HFF-Myc (cell line): ENCODE measurements around the gene ANKDD1A.

Source experiments
- DNase-seq: peaks from one replicate; pipeline ENCODE4 v3.0.0-alpha.2; 2011; ENCODE audit warnings: low read depth; ENCODE audit errors: extremely low read depth
- H3K4me3 ChIP-seq: replicated peaks from 2 replicates; pipeline ENCODE4 v1.5.1; 2011; ENCODE audit warnings: low read depth, mild to moderate bottlenecking, control low read depth, low read length
- TF ChIP-seq, protein P1 (sequence below): IDR thresholded peaks from 2 replicates; pipeline ENCODE4 v1.5.1; 2012; ENCODE audit warnings: mild to moderate bottlenecking, low read depth, low read length, control low read depth; ENCODE audit errors: missing control alignments

Gene ANKDD1A

DNA sequence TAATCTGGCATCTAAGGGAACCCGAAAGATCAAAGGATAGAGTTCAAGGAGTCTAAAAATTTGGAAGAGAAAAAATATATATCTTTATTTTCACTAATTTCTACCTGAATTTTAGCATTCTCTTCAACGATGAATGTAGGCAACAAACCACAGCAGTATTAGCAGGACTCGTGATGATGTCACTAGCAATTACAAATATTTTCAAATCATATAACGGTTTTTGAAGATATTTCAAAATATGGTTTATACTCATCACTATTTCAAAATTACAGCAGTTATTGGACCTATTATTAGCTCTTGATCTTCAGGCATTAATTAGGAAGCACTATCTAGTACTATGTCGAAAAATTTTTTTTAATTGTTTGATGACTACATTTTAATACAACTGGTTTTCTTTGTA is 27.0 kb upstream of the ANKDD1A start:
- no peak overlapping the region for H3K4me3 ChIP-seq
- DNase-seq = no peak
- TF ChIP-seq, protein P1, sequence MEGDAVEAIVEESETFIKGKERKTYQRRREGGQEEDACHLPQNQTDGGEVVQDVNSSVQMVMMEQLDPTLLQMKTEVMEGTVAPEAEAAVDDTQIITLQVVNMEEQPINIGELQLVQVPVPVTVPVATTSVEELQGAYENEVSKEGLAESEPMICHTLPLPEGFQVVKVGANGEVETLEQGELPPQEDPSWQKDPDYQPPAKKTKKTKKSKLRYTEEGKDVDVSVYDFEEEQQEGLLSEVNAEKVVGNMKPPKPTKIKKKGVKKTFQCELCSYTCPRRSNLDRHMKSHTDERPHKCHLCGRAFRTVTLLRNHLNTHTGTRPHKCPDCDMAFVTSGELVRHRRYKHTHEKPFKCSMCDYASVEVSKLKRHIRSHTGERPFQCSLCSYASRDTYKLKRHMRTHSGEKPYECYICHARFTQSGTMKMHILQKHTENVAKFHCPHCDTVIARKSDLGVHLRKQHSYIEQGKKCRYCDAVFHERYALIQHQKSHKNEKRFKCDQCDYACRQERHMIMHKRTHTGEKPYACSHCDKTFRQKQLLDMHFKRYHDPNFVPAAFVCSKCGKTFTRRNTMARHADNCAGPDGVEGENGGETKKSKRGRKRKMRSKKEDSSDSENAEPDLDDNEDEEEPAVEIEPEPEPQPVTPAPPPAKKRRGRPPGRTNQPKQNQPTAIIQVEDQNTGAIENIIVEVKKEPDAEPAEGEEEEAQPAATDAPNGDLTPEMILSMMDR = no peak

DNA sequence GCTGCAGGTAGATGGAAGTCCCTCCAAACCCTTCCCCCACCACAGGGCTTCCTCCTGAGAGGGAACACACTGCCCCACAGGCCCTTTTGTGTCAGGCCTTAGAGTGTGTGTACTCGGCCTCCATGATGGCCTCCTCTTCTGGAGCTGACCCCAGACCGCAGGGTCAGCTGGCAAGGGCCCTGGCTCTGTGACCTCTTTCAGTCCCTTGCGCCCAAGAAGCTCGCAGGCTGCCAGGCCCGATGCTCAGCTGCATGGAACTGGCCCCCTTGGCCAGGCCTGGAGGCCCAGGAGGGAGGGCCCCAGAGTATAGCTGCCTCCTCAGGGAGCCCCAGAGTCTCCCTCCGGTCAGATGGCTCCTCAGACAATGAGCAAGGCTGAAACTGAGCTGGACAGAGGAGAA is 23.4 kb upstream of the ANKDD1A start:
- H3K4me3 ChIP-seq = no peak overlapping the region
- DNase-seq = no peak
- TF ChIP-seq, protein P1 = no peak

DNA sequence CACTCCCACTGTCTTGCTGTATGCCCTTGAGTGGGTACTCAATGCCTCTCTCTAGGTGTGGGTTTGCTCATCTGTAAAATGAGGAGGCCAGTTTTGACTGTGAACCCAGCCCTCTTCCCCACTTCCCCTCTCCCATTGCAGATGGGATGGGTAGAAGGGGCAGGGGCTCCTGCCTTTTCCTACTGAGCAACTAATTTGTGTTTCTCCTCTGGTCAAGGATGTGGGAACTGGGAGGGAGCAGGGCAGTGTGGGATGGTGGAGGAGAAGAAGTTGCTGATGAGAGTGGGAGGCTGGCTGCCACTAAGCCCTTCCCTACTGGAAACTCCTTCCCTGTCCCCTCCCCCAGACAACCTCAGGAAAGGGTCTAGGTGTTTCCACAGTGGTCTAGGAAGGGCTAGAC is 20.1 kb upstream of the ANKDD1A start:
- TF ChIP-seq, protein P1 = no peak
- H3K4me3 ChIP-seq = no peak overlapping the region
- no peak for DNase-seq

DNA sequence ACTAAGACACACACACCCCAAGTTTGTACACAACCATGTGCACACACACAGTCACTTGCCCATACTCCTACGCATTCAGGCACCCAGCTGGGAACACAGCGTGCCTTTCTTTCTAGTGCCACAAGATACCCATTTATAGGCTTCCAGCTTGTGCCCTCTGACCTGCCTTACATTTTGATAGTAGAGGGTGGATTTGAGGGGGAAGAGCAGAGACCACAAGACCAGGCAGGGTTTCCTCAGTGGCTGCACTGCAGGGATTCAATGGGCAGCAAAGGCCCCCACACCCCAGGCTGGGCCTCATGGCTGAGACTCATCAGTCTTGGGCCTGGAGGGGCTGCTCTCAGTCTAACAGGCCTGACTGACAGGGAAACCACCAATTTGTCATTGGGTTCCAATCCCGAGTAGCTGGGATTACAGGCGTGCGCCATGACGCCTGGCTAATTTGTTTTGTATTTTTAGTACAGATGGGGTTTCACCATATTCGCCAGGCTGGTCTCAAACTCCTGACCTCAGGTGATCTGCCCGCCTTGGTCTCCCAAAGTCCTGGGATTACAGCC is 18.8 kb upstream of the ANKDD1A start:
- DNase-seq = no peak
- no peak overlapping the region for H3K4me3 ChIP-seq
- TF ChIP-seq, protein P1 = no peak

DNA sequence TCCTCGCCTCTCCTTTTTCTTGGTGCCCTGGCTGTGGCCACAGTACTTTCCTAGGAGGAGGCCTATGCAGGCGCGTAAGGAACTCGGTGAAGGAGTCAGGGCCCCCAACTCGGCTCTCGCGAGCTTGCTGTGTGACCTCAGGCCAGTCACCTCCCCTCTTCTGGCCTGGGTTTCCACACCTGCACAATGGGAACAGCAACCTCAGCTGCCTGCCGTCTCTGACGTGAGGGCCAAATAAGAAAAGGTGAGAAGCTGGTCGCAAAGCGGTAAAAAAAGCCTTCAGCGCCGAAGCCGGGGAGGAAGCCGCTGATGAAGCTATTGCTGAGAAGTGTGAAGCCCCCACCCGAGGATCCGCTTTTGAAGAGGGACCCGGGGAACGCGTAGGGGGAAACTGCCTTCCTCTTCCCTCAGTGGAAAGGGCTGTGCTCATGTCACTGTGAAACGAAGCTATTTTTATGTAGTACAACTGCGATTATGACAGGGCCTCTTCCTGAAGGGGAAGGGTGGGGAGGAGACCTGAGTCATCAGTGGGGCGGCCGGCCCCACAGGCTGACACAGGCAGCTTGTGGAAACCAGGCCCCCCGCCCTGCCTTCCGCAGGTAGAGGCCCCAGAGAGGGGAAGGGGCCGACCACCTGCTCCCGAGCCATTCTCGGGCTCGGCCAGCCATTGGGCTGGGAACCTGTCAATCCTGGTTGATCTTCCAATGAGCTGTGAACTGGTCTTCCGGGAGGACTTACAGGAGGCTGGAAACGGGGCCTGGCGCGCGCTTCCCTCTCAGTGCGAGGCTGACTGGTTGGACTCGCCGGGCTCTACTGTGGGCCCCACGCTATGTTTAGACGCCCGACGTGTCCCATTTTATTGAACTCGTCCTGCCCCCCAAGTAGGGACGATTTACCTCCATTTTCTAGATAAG is 18.0 kb upstream of the ANKDD1A start:
- TF ChIP-seq, protein P1 = no peak
- DNase-seq = peak; percentile 66

DNA sequence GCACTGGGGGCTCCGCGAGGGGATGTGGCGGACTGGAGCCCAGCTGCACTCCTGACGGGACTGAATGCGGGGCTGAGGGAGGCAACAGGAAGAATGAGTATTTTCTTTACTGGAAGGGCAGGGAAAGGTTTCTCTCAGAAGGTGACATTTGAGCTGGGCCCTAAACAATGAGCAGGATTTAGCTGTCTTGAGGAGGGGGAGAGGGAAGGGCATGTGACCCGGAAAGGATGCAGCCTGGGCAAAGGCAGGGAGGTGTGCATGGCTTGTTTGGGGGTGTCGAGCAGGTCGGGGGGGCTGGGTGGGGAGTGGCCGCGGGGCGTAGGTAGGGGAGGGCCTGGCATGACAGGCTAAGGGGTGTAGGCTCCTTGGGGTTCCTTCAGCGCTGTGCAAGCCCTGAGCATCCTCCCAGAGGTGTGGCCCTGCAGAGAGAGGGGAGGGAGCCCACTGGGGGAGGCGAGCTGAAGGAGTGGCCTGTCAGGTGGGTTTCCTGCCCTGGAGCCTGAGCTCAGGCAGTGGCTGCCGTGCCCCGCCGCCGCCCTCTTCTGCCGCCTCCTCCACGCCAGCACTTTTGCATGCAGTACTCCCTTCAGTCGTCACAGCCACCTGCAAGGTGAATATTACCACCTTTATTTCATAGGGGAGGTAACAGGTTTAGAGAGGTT is 17.2 kb upstream of the ANKDD1A start:
- TF ChIP-seq, protein P1 = no peak
- no peak for DNase-seq
- no peak overlapping the region for H3K4me3 ChIP-seq

More for the DNA sequence above, 18.0 kb upstream of the ANKDD1A start:
- H3K4me3 ChIP-seq = no peak overlapping the region
